ENCODE measurements around the gene NACAD. TPM values are rescaled to one million over a fixed set of nuclear protein-coding genes. Genes with fewer than 3 reads are reported as not detected.

NACAD gene
- total RNA-seq = 5.1 TPM

- peak; percentile 79 for DNase-seq
Measured at GRCh38 chr7:45088821-45089340, at the start of gene NACAD. Gene NACAD (minus strand): TSS chr7:45088969. CDS start chr7:45088894, 75 bp downstream.

GRCh38 chr7:45136106-45137060, 47.6 kb upstream of the NACAD start:
- peak; percentile 92 for DNase-seq

- DNase-seq = no peak
Measured at GRCh38 chr7:45133877-45134276, 45.1 kb upstream of the NACAD start.

GRCh38 chr7:45133352-45133751, 44.6 kb upstream of the NACAD start:
- no peak for DNase-seq

GRCh38 chr7:45132708-45133320, 44.0 kb upstream of the NACAD start:
- no peak for DNase-seq

- DNase-seq = no peak
Measured at GRCh38 chr7:45131891-45132290, 43.1 kb upstream of the NACAD start.

- DNase-seq = no peak
Measured at GRCh38 chr7:45130910-45131309, 42.1 kb upstream of the NACAD start.

GRCh38 chr7:45129906-45130305, 41.1 kb upstream of the NACAD start:
- no peak for DNase-seq

GRCh38 chr7:45129181-45129800, 40.5 kb upstream of the NACAD start:
- DNase-seq = no peak

- DNase-seq = no peak
Measured at GRCh38 chr7:45126920-45127319, 38.2 kb upstream of the NACAD start.

GRCh38 chr7:45126201-45126600, 37.4 kb upstream of the NACAD start:
- no peak for DNase-seq

- no peak for DNase-seq
Measured at GRCh38 chr7:45125193-45125904, 36.6 kb upstream of the NACAD start.

GRCh38 chr7:45123913-45124710, 35.3 kb upstream of the NACAD start:
- DNase-seq = no peak

GRCh38 chr7:45122975-45123860, 34.4 kb upstream of the NACAD start:
- DNase-seq = no peak

- no peak for DNase-seq
Measured at GRCh38 chr7:45119550-45119949, 30.8 kb upstream of the NACAD start.

- no peak for DNase-seq
Measured at GRCh38 chr7:45118889-45119331, 30.1 kb upstream of the NACAD start.

GRCh38 chr7:45118292-45118691, 29.5 kb upstream of the NACAD start:
- no peak for DNase-seq

- DNase-seq = no peak
Measured at GRCh38 chr7:45117582-45117981, 28.8 kb upstream of the NACAD start.

- no peak for DNase-seq
Measured at GRCh38 chr7:45116048-45116447, 27.3 kb upstream of the NACAD start.

GRCh38 chr7:45114926-45115325, 26.2 kb upstream of the NACAD start:
- DNase-seq = no peak
